Testis (tissue), 2 donors: ENCODE results near the gene PPP2R3C.

Experiments
- POLR2A ChIP-seq: fragments of 450-650 bp; IDR thresholded peaks from one replicate; pipeline ENCODE4 v1.6.1; 2017; ENCODE audit warnings: antibody characterized with exemption, mild to moderate bottlenecking, moderate library complexity
- TF ChIP-seq, protein P1 (sequence below), 3 experiments: fragments of 450-650 bp in 2 of 3; fragments of 200-600 bp in 1 of 3; sonication (generic) in 1 of 3; IDR thresholded peaks; one replicate each; pipeline ENCODE4 v1.5.1; 2016 to 2019; ENCODE audit warnings: antibody characterized with exemption in 3 of 3, mild to moderate bottlenecking in 2 of 3, moderate library complexity in 1 of 3

DNA sequence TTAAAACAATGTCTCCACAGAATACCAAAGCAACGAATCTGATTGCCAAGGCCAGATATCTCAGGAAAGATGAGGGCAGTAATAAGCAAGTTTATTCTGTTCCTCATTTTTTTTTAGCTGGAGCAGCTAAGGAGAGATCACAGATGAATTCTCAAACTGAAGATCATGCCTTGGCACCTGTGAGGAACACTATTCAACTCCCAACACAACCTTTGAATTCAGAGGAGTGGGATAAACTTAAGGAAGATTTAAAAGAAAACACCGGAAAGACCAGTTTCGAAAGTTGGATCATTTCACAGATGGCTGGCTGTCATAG is 1.6 kb upstream of the PPP2R3C start:
- TF ChIP-seq POLR2A = no peak
- TF ChIP-seq, protein P1, sequence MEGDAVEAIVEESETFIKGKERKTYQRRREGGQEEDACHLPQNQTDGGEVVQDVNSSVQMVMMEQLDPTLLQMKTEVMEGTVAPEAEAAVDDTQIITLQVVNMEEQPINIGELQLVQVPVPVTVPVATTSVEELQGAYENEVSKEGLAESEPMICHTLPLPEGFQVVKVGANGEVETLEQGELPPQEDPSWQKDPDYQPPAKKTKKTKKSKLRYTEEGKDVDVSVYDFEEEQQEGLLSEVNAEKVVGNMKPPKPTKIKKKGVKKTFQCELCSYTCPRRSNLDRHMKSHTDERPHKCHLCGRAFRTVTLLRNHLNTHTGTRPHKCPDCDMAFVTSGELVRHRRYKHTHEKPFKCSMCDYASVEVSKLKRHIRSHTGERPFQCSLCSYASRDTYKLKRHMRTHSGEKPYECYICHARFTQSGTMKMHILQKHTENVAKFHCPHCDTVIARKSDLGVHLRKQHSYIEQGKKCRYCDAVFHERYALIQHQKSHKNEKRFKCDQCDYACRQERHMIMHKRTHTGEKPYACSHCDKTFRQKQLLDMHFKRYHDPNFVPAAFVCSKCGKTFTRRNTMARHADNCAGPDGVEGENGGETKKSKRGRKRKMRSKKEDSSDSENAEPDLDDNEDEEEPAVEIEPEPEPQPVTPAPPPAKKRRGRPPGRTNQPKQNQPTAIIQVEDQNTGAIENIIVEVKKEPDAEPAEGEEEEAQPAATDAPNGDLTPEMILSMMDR (IDR thresholded peaks at IDR 0.05) = no peak
